SK-N-SH treated with all-trans-retinoic acid at 6 μM for 48 hours (cell line): Measurements from ENCODE around the gene PLB1.
A peak's percentile ranks its signal among the peaks of the same experiment; 100 is the strongest.

ENCODE experiments used
- ATAC-seq: fragments of 200-7000 bp; cut with Tn5 transposase; 3 replicates; pipeline ENCODE4 v1.9.1; 2020; ENCODE audit warnings: mild to moderate bottlenecking, moderate library complexity
- BACH2 ChIP-seq: fragments of 250-450 bp; sonication (Bioruptor Pico); IDR thresholded peaks from 2 replicates; pipeline ENCODE4 v1.9.0; 2021; ENCODE audit warnings: mild to moderate bottlenecking, borderline replicate concordance
- CSDC2 ChIP-seq: fragments of 250-450 bp; sonication (Bioruptor Pico); IDR thresholded peaks from 2 replicates; pipeline ENCODE4 v1.5.0; 2020; ENCODE audit warnings: mild to moderate bottlenecking, moderate library complexity
- ESRRG ChIP-seq: fragments of 250-450 bp; sonication (Bioruptor Pico); IDR thresholded peaks from 2 replicates; pipeline ENCODE4 v1.6.1; 2021; ENCODE audit warnings: mild to moderate bottlenecking
- GLIS3 ChIP-seq: fragments of 250-450 bp; sonication (Bioruptor Pico); IDR thresholded peaks from 2 replicates; pipeline ENCODE4 v1.5.0; 2020; ENCODE audit warnings: mild to moderate bottlenecking, moderate library complexity
- ISL1 ChIP-seq: fragments of 250-450 bp; sonication (Bioruptor Pico); IDR thresholded peaks from 2 replicates; pipeline ENCODE4 v2.1.2; 2022; ENCODE audit warnings: mild to moderate bottlenecking, moderate library complexity
- OSR1 ChIP-seq: fragments of 250-450 bp; sonication (Bioruptor Pico); IDR thresholded peaks from 2 replicates; pipeline ENCODE4 v1.8.0; 2022; ENCODE audit warnings: moderate library complexity, mild to moderate bottlenecking, inconsistent platforms
- PPARA ChIP-seq: fragments of 250-450 bp; sonication (Bioruptor Pico); IDR thresholded peaks from 2 replicates; pipeline ENCODE4 v1.5.0; 2020; ENCODE audit warnings: mild to moderate bottlenecking, borderline replicate concordance
- RARB ChIP-seq: fragments of 250-450 bp; sonication (Bioruptor Pico); IDR thresholded peaks from 2 replicates; pipeline ENCODE4 v1.8.0; 2021; ENCODE audit warnings: mild to moderate bottlenecking, moderate library complexity
- SNAI2 ChIP-seq: fragments of 250-450 bp; sonication (Bioruptor Pico); IDR thresholded peaks from 2 replicates; pipeline ENCODE4 v1.5.0; 2020; ENCODE audit warnings: mild to moderate bottlenecking, moderate library complexity
- TCF4 ChIP-seq: fragments of 250-450 bp; sonication (Bioruptor Pico); IDR thresholded peaks from 2 replicates; pipeline ENCODE4 v1.8.0; 2021; ENCODE audit warnings: mild to moderate bottlenecking, moderate library complexity, borderline replicate concordance
- TOX ChIP-seq: fragments of 250-450 bp; sonication (Bioruptor Pico); IDR thresholded peaks from 2 replicates; pipeline ENCODE4 v1.8.0; 2021; ENCODE audit warnings: mild to moderate bottlenecking, moderate library complexity, borderline replicate concordance
- ZC3H10 ChIP-seq: fragments of 250-450 bp; sonication (Bioruptor Pico); IDR thresholded peaks from 2 replicates; pipeline ENCODE4 v1.5.1; 2021; ENCODE audit warnings: mild to moderate bottlenecking, moderate library complexity
- ZFP3 ChIP-seq: fragments of 250-450 bp; sonication (Bioruptor Pico); IDR thresholded peaks from 2 replicates; pipeline ENCODE4 v1.5.0; 2020; ENCODE audit warnings: mild to moderate bottlenecking, moderate library complexity
- ZFP30 ChIP-seq: fragments of 450-650 bp; formaldehyde crosslinking; IDR thresholded peaks from 2 replicates; pipeline ENCODE4 v1.5.0; 2022; ENCODE audit warnings: mild to moderate bottlenecking, moderate library complexity
- ZNF565 ChIP-seq: fragments of 450-650 bp; formaldehyde crosslinking; conservative IDR thresholded peaks from 2 replicates; pipeline ENCODE4 v1.5.0; 2020; ENCODE audit warnings: low read depth, mild to moderate bottlenecking, moderate library complexity
- ZNF70 ChIP-seq: fragments of 450-650 bp; formaldehyde crosslinking; IDR thresholded peaks from 2 replicates; pipeline ENCODE4 v1.5.0; 2020; ENCODE audit warnings: mild to moderate bottlenecking, moderate library complexity
- ZNF8 ChIP-seq: fragments of 450-650 bp; formaldehyde crosslinking; IDR thresholded peaks from 2 replicates; pipeline ENCODE4 v1.5.0; 2020; ENCODE audit warnings: mild to moderate bottlenecking, moderate library complexity
- TF ChIP-seq, protein P1 (sequence below): fragments of 250-450 bp; sonication (Bioruptor Pico); IDR thresholded peaks from 2 replicates; pipeline ENCODE4 v1.5.0; 2020; ENCODE audit warnings: mild to moderate bottlenecking, moderate library complexity
- TF ChIP-seq, protein P2 (sequence below): fragments of 250-450 bp; sonication (Bioruptor Pico); IDR thresholded peaks from 2 replicates; pipeline ENCODE4 v1.8.0; 2020; ENCODE audit warnings: mild to moderate bottlenecking, moderate library complexity, borderline replicate concordance
- TF ChIP-seq, protein P3 (sequence below): fragments of 250-450 bp; sonication (Bioruptor Pico); IDR thresholded peaks from 2 replicates; pipeline ENCODE4 v1.5.1; 2020; ENCODE audit warnings: low read depth, mild to moderate bottlenecking, moderate library complexity
- TF ChIP-seq, protein P4 (sequence below): fragments of 250-450 bp; sonication (Bioruptor Pico); IDR thresholded peaks from 2 replicates; pipeline ENCODE4 v1.5.1; 2021; ENCODE audit warnings: mild to moderate bottlenecking, moderate library complexity
- TF ChIP-seq, protein P5 (sequence below): fragments of 250-450 bp; sonication (Bioruptor Pico); IDR thresholded peaks from 2 replicates; pipeline ENCODE4 v1.8.0; 2021; ENCODE audit warnings: low read depth, mild to moderate bottlenecking, moderate library complexity, borderline replicate concordance

PLB1 gene

GRCh38 chr2:28661589-28662001 lies 165.7 kb downstream of the PLB1 start:
- no peak for TF ChIP-seq SNAI2
- TF ChIP-seq, protein P1, sequence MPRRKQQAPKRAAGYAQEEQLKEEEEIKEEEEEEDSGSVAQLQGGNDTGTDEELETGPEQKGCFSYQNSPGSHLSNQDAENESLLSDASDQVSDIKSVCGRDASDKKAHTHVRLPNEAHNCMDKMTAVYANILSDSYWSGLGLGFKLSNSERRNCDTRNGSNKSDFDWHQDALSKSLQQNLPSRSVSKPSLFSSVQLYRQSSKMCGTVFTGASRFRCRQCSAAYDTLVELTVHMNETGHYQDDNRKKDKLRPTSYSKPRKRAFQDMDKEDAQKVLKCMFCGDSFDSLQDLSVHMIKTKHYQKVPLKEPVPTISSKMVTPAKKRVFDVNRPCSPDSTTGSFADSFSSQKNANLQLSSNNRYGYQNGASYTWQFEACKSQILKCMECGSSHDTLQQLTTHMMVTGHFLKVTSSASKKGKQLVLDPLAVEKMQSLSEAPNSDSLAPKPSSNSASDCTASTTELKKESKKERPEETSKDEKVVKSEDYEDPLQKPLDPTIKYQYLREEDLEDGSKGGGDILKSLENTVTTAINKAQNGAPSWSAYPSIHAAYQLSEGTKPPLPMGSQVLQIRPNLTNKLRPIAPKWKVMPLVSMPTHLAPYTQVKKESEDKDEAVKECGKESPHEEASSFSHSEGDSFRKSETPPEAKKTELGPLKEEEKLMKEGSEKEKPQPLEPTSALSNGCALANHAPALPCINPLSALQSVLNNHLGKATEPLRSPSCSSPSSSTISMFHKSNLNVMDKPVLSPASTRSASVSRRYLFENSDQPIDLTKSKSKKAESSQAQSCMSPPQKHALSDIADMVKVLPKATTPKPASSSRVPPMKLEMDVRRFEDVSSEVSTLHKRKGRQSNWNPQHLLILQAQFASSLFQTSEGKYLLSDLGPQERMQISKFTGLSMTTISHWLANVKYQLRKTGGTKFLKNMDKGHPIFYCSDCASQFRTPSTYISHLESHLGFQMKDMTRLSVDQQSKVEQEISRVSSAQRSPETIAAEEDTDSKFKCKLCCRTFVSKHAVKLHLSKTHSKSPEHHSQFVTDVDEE (CRISPR knock-in tag), result peak; percentile 66; the same call in 1 of the 2 replicates
- TF ChIP-seq, protein P2, sequence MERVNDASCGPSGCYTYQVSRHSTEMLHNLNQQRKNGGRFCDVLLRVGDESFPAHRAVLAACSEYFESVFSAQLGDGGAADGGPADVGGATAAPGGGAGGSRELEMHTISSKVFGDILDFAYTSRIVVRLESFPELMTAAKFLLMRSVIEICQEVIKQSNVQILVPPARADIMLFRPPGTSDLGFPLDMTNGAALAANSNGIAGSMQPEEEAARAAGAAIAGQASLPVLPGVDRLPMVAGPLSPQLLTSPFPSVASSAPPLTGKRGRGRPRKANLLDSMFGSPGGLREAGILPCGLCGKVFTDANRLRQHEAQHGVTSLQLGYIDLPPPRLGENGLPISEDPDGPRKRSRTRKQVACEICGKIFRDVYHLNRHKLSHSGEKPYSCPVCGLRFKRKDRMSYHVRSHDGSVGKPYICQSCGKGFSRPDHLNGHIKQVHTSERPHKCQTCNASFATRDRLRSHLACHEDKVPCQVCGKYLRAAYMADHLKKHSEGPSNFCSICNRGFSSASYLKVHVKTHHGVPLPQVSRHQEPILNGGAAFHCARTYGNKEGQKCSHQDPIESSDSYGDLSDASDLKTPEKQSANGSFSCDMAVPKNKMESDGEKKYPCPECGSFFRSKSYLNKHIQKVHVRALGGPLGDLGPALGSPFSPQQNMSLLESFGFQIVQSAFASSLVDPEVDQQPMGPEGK (CRISPR knock-in tag), result no peak
- TF ChIP-seq, protein P3, sequence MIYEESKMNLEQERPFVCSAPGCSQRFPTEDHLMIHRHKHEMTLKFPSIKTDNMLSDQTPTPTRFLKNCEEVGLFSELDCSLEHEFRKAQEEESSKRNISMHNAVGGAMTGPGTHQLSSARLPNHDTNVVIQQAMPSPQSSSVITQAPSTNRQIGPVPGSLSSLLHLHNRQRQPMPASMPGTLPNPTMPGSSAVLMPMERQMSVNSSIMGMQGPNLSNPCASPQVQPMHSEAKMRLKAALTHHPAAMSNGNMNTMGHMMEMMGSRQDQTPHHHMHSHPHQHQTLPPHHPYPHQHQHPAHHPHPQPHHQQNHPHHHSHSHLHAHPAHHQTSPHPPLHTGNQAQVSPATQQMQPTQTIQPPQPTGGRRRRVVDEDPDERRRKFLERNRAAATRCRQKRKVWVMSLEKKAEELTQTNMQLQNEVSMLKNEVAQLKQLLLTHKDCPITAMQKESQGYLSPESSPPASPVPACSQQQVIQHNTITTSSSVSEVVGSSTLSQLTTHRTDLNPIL (CRISPR knock-in tag), result no peak
- TF ChIP-seq ZNF565 (CRISPR knock-in tag), result no peak
- 0 out of 2 replicates have a peak, but pooled peaks have one; percentile 23 for TF ChIP-seq ZFP3 (CRISPR knock-in tag)
- TF ChIP-seq ZNF70, result peak; percentile 35; the same call in 1 of the 2 replicates
- peak; percentile 56 for TF ChIP-seq ISL1 (CRISPR knock-in tag)
- TF ChIP-seq ZFP30, result no peak
- TF ChIP-seq TCF4 (CRISPR knock-in tag), result peak; percentile 47; the same call in 1 of the 2 replicates
- TF ChIP-seq, protein P4, sequence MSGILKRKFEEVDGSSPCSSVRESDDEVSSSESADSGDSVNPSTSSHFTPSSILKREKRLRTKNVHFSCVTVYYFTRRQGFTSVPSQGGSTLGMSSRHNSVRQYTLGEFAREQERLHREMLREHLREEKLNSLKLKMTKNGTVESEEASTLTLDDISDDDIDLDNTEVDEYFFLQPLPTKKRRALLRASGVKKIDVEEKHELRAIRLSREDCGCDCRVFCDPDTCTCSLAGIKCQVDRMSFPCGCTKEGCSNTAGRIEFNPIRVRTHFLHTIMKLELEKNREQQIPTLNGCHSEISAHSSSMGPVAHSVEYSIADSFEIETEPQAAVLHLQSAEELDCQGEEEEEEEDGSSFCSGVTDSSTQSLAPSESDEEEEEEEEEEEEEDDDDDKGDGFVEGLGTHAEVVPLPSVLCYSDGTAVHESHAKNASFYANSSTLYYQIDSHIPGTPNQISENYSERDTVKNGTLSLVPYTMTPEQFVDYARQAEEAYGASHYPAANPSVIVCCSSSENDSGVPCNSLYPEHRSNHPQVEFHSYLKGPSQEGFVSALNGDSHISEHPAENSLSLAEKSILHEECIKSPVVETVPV, result no peak
- TF ChIP-seq ZNF8 (CRISPR knock-in tag), result 0 out of 2 replicates have a peak, but pooled peaks have one; percentile 33
- TF ChIP-seq PPARA, result no peak
- peak; percentile 47; the same call in 1 of the 2 replicates for TF ChIP-seq GLIS3
- TF ChIP-seq OSR1 (CRISPR knock-in tag), result no peak
- TF ChIP-seq, protein P5, sequence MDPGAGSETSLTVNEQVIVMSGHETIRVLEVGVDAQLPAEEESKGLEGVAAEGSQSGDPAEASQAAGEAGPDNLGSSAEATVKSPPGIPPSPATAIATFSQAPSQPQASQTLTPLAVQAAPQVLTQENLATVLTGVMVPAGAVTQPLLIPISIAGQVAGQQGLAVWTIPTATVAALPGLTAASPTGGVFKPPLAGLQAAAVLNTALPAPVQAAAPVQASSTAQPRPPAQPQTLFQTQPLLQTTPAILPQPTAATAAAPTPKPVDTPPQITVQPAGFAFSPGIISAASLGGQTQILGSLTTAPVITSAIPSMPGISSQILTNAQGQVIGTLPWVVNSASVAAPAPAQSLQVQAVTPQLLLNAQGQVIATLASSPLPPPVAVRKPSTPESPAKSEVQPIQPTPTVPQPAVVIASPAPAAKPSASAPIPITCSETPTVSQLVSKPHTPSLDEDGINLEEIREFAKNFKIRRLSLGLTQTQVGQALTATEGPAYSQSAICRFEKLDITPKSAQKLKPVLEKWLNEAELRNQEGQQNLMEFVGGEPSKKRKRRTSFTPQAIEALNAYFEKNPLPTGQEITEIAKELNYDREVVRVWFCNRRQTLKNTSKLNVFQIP, result no peak; the same call in 1 of the 2 replicates
- TF ChIP-seq RARB (CRISPR knock-in tag), result no peak
- peak; percentile 20 for ATAC-seq

- no peak for ATAC-seq
- TF ChIP-seq RARB (CRISPR knock-in tag), result no peak
- TF ChIP-seq BACH2, result no peak
- TF ChIP-seq, protein P5, result no peak
- no peak for TF ChIP-seq GLIS3
- no peak for TF ChIP-seq ZFP3 (CRISPR knock-in tag)
- TF ChIP-seq ESRRG (CRISPR knock-in tag), result no peak
- no peak for TF ChIP-seq TCF4 (CRISPR knock-in tag)
- TF ChIP-seq CSDC2, result no peak
- TF ChIP-seq, protein P4, result no peak
- TF ChIP-seq, protein P2 (CRISPR knock-in tag), result no peak
- TF ChIP-seq ZC3H10, result no peak
- no peak for TF ChIP-seq TOX (CRISPR knock-in tag)
- no peak for TF ChIP-seq ZNF8 (CRISPR knock-in tag)
- TF ChIP-seq, protein P3 (CRISPR knock-in tag), result no peak
Observed at GRCh38 chr2:28662044-28662443, 166.2 kb downstream of the PLB1 start.
